WTC11 (cell line): ENCODE results near the gene HTR3C.

Experiments used
- FOXJ3 ChIP-seq: sonication (generic); formaldehyde crosslinking; IDR thresholded peaks from 2 replicates; pipeline ENCODE4 v1.9.0; 2021; ENCODE audit warnings: missing genetic modification reagents, mild to moderate bottlenecking, borderline replicate concordance
- JAZF1 ChIP-seq: fragments of 250-450 bp; sonication (Bioruptor Pico); IDR thresholded peaks from 2 replicates; pipeline ENCODE4 v1.9.0; 2021; ENCODE audit warnings: moderate library complexity, mild to moderate bottlenecking, inconsistent platforms
- NFYB ChIP-seq: sonication (generic); formaldehyde crosslinking; conservative IDR thresholded peaks from 2 replicates; pipeline ENCODE4 v1.8.0; 2022; ENCODE audit warnings: low read depth, missing genetic modification reagents
- RORB ChIP-seq: fragments of 250-450 bp; sonication (Bioruptor Pico); IDR thresholded peaks from 2 replicates; pipeline ENCODE4 v1.9.0; 2021; ENCODE audit warnings: mild to moderate bottlenecking
- TF ChIP-seq, protein P1 (sequence below): fragments of 200-600 bp; IDR thresholded peaks from 2 replicates; pipeline ENCODE4 v1.8.0; 2022; ENCODE audit warnings: antibody characterized with exemption
- TF ChIP-seq, protein P2 (sequence below): sonication (generic); formaldehyde crosslinking; IDR thresholded peaks from 2 replicates; pipeline ENCODE4 v1.8.1; 2022; ENCODE audit warnings: missing genetic modification reagents, borderline replicate concordance
- TF ChIP-seq, protein P3 (sequence below): sonication (generic); formaldehyde crosslinking; IDR thresholded peaks from 2 replicates; pipeline ENCODE4 v1.8.1; 2023; ENCODE audit warnings: mild to moderate bottlenecking, missing genetic modification reagents
- TF ChIP-seq, protein P4 (sequence below): sonication (generic); formaldehyde crosslinking; IDR thresholded peaks from 2 replicates; pipeline ENCODE4 v1.8.0; 2022; ENCODE audit warnings: missing genetic modification reagents
- TF ChIP-seq, protein P5 (sequence below): sonication (generic); formaldehyde crosslinking; conservative IDR thresholded peaks from 2 replicates; pipeline ENCODE4 v1.8.1; 2022; ENCODE audit warnings: mild to moderate bottlenecking, missing genetic modification reagents
- TF ChIP-seq, protein P6 (sequence below): sonication (generic); formaldehyde crosslinking; IDR thresholded peaks from 2 replicates; pipeline ENCODE4 v1.8.0; 2022; ENCODE audit warnings: mild to moderate bottlenecking, missing genetic modification reagents

DNA sequence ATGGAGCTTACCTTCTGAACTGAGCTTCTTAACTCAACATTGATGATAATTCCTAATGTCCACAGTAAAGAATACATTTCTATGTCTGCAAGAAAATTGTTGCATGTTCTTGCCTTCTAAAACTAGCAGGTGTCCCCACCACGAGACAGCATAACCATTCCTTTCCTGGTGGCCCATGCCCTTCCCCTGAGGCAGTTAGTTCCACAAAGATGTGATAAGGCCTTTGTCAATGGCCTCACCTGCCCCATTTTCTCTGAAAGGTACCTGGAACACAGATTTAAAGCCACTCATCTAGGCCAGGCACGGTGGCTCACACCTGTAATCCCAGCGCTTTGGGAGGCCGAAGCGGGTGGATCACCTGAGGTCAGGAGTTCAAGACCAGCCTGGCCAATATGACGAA lies 23.1 kb downstream of the HTR3C start:
- TF ChIP-seq, protein P1, sequence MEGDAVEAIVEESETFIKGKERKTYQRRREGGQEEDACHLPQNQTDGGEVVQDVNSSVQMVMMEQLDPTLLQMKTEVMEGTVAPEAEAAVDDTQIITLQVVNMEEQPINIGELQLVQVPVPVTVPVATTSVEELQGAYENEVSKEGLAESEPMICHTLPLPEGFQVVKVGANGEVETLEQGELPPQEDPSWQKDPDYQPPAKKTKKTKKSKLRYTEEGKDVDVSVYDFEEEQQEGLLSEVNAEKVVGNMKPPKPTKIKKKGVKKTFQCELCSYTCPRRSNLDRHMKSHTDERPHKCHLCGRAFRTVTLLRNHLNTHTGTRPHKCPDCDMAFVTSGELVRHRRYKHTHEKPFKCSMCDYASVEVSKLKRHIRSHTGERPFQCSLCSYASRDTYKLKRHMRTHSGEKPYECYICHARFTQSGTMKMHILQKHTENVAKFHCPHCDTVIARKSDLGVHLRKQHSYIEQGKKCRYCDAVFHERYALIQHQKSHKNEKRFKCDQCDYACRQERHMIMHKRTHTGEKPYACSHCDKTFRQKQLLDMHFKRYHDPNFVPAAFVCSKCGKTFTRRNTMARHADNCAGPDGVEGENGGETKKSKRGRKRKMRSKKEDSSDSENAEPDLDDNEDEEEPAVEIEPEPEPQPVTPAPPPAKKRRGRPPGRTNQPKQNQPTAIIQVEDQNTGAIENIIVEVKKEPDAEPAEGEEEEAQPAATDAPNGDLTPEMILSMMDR = no peak
- TF ChIP-seq, protein P2, sequence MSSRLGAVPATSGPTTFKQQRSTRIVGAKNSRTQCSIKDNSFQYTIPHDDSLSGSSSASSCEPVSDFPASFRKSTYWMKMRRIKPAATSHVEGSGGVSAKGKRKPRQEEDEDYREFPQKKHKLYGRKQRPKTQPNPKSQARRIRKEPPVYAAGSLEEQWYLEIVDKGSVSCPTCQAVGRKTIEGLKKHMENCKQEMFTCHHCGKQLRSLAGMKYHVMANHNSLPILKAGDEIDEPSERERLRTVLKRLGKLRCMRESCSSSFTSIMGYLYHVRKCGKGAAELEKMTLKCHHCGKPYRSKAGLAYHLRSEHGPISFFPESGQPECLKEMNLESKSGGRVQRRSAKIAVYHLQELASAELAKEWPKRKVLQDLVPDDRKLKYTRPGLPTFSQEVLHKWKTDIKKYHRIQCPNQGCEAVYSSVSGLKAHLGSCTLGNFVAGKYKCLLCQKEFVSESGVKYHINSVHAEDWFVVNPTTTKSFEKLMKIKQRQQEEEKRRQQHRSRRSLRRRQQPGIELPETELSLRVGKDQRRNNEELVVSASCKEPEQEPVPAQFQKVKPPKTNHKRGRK (CRISPR knock-in tag) = no peak
- TF ChIP-seq RORB (CRISPR knock-in tag) = no peak
- no peak for TF ChIP-seq JAZF1
- TF ChIP-seq, protein P3, sequence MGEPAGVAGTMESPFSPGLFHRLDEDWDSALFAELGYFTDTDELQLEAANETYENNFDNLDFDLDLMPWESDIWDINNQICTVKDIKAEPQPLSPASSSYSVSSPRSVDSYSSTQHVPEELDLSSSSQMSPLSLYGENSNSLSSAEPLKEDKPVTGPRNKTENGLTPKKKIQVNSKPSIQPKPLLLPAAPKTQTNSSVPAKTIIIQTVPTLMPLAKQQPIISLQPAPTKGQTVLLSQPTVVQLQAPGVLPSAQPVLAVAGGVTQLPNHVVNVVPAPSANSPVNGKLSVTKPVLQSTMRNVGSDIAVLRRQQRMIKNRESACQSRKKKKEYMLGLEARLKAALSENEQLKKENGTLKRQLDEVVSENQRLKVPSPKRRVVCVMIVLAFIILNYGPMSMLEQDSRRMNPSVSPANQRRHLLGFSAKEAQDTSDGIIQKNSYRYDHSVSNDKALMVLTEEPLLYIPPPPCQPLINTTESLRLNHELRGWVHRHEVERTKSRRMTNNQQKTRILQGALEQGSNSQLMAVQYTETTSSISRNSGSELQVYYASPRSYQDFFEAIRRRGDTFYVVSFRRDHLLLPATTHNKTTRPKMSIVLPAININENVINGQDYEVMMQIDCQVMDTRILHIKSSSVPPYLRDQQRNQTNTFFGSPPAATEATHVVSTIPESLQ = no peak
- TF ChIP-seq FOXJ3 (CRISPR knock-in tag) = no peak
- TF ChIP-seq NFYB (CRISPR knock-in tag) = no peak
- TF ChIP-seq, protein P4, sequence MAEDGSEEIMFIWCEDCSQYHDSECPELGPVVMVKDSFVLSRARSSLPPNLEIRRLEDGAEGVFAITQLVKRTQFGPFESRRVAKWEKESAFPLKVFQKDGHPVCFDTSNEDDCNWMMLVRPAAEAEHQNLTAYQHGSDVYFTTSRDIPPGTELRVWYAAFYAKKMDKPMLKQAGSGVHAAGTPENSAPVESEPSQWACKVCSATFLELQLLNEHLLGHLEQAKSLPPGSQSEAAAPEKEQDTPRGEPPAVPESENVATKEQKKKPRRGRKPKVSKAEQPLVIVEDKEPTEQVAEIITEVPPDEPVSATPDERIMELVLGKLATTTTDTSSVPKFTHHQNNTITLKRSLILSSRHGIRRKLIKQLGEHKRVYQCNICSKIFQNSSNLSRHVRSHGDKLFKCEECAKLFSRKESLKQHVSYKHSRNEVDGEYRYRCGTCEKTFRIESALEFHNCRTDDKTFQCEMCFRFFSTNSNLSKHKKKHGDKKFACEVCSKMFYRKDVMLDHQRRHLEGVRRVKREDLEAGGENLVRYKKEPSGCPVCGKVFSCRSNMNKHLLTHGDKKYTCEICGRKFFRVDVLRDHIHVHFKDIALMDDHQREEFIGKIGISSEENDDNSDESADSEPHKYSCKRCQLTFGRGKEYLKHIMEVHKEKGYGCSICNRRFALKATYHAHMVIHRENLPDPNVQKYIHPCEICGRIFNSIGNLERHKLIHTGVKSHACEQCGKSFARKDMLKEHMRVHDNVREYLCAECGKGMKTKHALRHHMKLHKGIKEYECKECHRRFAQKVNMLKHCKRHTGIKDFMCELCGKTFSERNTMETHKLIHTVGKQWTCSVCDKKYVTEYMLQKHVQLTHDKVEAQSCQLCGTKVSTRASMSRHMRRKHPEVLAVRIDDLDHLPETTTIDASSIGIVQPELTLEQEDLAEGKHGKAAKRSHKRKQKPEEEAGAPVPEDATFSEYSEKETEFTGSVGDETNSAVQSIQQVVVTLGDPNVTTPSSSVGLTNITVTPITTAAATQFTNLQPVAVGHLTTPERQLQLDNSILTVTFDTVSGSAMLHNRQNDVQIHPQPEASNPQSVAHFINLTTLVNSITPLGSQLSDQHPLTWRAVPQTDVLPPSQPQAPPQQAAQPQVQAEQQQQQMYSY (CRISPR knock-in tag) = no peak
- TF ChIP-seq, protein P5, sequence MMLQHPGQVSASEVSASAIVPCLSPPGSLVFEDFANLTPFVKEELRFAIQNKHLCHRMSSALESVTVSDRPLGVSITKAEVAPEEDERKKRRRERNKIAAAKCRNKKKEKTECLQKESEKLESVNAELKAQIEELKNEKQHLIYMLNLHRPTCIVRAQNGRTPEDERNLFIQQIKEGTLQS (CRISPR knock-in tag) = no peak
- TF ChIP-seq, protein P6, sequence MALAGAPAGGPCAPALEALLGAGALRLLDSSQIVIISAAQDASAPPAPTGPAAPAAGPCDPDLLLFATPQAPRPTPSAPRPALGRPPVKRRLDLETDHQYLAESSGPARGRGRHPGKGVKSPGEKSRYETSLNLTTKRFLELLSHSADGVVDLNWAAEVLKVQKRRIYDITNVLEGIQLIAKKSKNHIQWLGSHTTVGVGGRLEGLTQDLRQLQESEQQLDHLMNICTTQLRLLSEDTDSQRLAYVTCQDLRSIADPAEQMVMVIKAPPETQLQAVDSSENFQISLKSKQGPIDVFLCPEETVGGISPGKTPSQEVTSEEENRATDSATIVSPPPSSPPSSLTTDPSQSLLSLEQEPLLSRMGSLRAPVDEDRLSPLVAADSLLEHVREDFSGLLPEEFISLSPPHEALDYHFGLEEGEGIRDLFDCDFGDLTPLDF (CRISPR knock-in tag) = no peak
